HG02884 (cell line): ENCODE measurements around the gene NOSIP.

Source experiments
- ATAC-seq: cut with Tn5 transposase; IDR thresholded peaks from one replicate; pipeline ENCODE4 v1.9.1; 2021; ENCODE audit warnings: mild to moderate bottlenecking, moderate library complexity; ENCODE audit not compliant: unreplicated experiment

NOSIP gene

GRCh38 chr19:49595819-49596404, 15.6 kb upstream of the NOSIP start:
- ATAC-seq = no peak

GRCh38 chr19:49594993-49595818, 14.8 kb upstream of the NOSIP start:
- no peak for ATAC-seq

GRCh38 chr19:49594157-49594992, 14.0 kb upstream of the NOSIP start:
- no peak for ATAC-seq

GRCh38 chr19:49593233-49594113, 13.1 kb upstream of the NOSIP start:
- no peak for ATAC-seq

- no peak for ATAC-seq
Observed at GRCh38 chr19:49592486-49593232, 12.3 kb upstream of the NOSIP start.

GRCh38 chr19:49591731-49592485, 11.6 kb upstream of the NOSIP start:
- no peak for ATAC-seq

- ATAC-seq = no peak
Observed at GRCh38 chr19:49590971-49591730, 10.8 kb upstream of the NOSIP start, which contains the start of gene PRR12. Gene PRR12, plus strand, starts transcription at chr19:49591182. Its CDS starts 473 bp downstream, at chr19:49591655.

GRCh38 chr19:49590071-49590970, 10.0 kb upstream of the NOSIP start:
- ATAC-seq = peak; percentile 46

GRCh38 chr19:49589502-49589905, 9.1 kb upstream of the NOSIP start:
- ATAC-seq = no peak

- ATAC-seq = no peak
Observed at GRCh38 chr19:49588365-49589122, 8.2 kb upstream of the NOSIP start.

- ATAC-seq = no peak
Observed at GRCh38 chr19:49587227-49587626, 6.9 kb upstream of the NOSIP start.

- ATAC-seq = no peak
Observed at GRCh38 chr19:49585023-49585422, 4.7 kb upstream of the NOSIP start.

- no peak for ATAC-seq
Observed at GRCh38 chr19:49583239-49583638, 2.9 kb upstream of the NOSIP start.

- no peak for ATAC-seq
Observed at GRCh38 chr19:49581007-49581508, 702 bp upstream of the NOSIP start, which contains the start of gene PRRG2. Gene PRRG2, plus strand, starts transcription at chr19:49581316. Its CDS starts 1,904 bp downstream, at chr19:49583220.

- ATAC-seq = no peak
Observed at GRCh38 chr19:49579947-49580263, 451 bp downstream of the NOSIP start.

GRCh38 chr19:49579193-49579592, 1.2 kb downstream of the NOSIP start:
- no peak for ATAC-seq
